BLaER1 treated with 17β-estradiol and CSF1 and Interleukin-3, amounts not matched to agents 10 nM and 100 nM (cell line): ENCODE measurements around the gene PTPRD.
"Not testable (repeated sequence)": the region's sequence is repeated elsewhere in the genome, so short reads cannot be mapped to it uniquely, and the experiment has no call there.

ENCODE experiments used
- H3K27ac ChIP-seq, 11 experiments: shearing (Covaris generic); formaldehyde crosslinking; 2 replicates each; pipeline ENCODE4 v1.8.1; 2022
- H3K27me3 ChIP-seq, 11 experiments: shearing (Covaris generic); formaldehyde crosslinking; 2 replicates each; pipeline ENCODE4 v1.8.1; 2022
- H3K36me3 ChIP-seq, 11 experiments: shearing (Covaris generic); formaldehyde crosslinking; 2 replicates each; pipeline ENCODE4 v1.8.1; 2022
- H3K4me1 ChIP-seq, 10 experiments: shearing (Covaris generic); formaldehyde crosslinking; 2 replicates each; pipeline ENCODE4 v1.8.1; 2022
- H3K4me2 ChIP-seq, 11 experiments: shearing (Covaris generic); formaldehyde crosslinking; 2 replicates each; pipeline ENCODE4 v1.8.1; 2022
- H3K4me3 ChIP-seq, 10 experiments: shearing (Covaris generic); formaldehyde crosslinking; 2 replicates each; pipeline ENCODE4 v1.8.1; 2022
- H3K9ac ChIP-seq, 11 experiments: shearing (Covaris generic); formaldehyde crosslinking; 2 replicates each; pipeline ENCODE4 v1.8.1; 2022
- H3K9me3 ChIP-seq, 11 experiments: shearing (Covaris generic); formaldehyde crosslinking; replicated peaks in 1 of 11; 2 replicates each; pipeline ENCODE4 v1.8.1; 2022
- H4K20me1 ChIP-seq, 11 experiments: shearing (Covaris generic); formaldehyde crosslinking; 2 replicates each; pipeline ENCODE4 v1.8.1; 2022
- Cebpa-rat ChIP-seq, 11 experiments: shearing (Covaris generic); IDR thresholded peaks; 2 replicates each; pipeline ENCODE4 v1.8.1; 2022

PTPRD gene

GRCh38 chr9:9961934-9962333 lies 650.9 kb downstream of the PTPRD start:
- no peak overlapping the region for H3K4me3 ChIP-seq
- no peaks in the 10 kb centered on the region for H3K9me3 ChIP-seq
- no peak for TF ChIP-seq Cebpa-rat (IDR thresholded peaks at IDR 0.05)
- no peak overlapping the region for H3K9ac ChIP-seq
- no peak overlapping the region for H3K4me2 ChIP-seq
- no peaks in the 10 kb centered on the region for H3K36me3 ChIP-seq
- no peak overlapping the region for H3K27ac ChIP-seq
- no peaks in the 10 kb centered on the region for H3K27me3 ChIP-seq
- no peaks in the 10 kb centered on the region for H4K20me1 ChIP-seq
- no peaks in the 10 kb centered on the region for H3K4me1 ChIP-seq

DNA sequence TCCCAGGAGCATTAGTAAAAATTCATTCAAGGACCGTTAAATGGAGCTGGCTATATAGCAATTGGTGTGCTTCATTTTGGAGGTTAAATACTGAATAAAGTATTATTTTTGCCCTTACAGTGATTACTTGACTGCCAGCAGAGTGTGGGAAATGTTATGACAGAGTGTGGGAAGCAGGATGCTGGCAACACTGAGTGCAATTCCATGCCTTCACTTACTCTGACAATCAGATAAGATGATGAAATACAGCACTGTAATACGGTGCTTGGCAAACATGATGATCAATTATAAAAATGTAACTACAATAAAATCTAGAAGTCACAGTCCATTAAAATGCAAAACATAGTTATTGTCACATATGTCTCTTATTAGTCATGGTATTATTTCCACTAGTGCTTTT lies 651.3 kb downstream of the PTPRD start:
- Histone ChIP-seq H3K9ac (no peak overlapping the region), H3K27me3 (no peaks in the 10 kb centered on the region), H3K4me3 (no peak overlapping the region), H3K9me3 (no peaks in the 10 kb centered on the region), H3K36me3 (no peaks in the 10 kb centered on the region), H3K27ac (no peak overlapping the region; a peak in 1 of 22 replicates), H3K4me1 (no peaks in the 10 kb centered on the region), H3K4me2 (no peak overlapping the region), H4K20me1 (no peaks in the 10 kb centered on the region)
- TF ChIP-seq Cebpa-rat (IDR thresholded peaks at IDR 0.05) = no peak

GRCh38 chr9:9951556-9952160 lies 661.1 kb downstream of the PTPRD start:
- Histone ChIP-seq H4K20me1 (no peaks in the 10 kb centered on the region), H3K27ac (no peak overlapping the region), H3K27me3 (no peaks in the 10 kb centered on the region), H3K9ac (no peak overlapping the region), H3K4me2 (no peak overlapping the region), H3K4me1 (no peaks in the 10 kb centered on the region), H3K4me3 (no peak overlapping the region), H3K9me3 (no peaks in the 10 kb centered on the region), H3K36me3 (no peaks in the 10 kb centered on the region)
- TF ChIP-seq Cebpa-rat (IDR thresholded peaks at IDR 0.05) = no peak

DNA sequence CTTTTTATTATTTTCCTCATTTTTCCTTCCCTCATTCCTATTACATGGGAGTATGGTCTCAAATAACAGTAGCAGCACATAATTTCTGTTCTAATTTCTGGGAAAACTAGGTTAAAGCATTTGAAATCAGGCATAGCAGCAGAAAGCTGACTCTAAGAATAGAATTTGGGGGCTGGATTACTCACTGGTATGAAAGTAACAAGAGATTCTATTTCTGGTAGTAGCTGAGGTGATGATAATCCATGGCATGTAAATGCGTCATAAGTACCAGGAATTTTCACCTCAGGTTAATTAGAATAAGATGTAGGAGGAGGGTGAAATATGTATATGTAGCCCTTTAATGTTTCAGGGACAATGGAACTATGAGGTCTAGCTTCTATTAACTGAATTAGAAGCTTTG lies 662.0 kb downstream of the PTPRD start:
- no peaks in the 10 kb centered on the region for H3K36me3 ChIP-seq
- no peak overlapping the region for H3K9ac ChIP-seq
- TF ChIP-seq Cebpa-rat (IDR thresholded peaks at IDR 0.05) = no peak
- H3K9me3 ChIP-seq = no peaks in the 10 kb centered on the region
- H3K4me2 ChIP-seq = no peak overlapping the region
- H3K4me3 ChIP-seq = no peak overlapping the region
- H3K27me3 ChIP-seq = no peaks in the 10 kb centered on the region
- no peak overlapping the region for H3K27ac ChIP-seq
- H3K4me1 ChIP-seq = no peaks in the 10 kb centered on the region
- no peaks in the 10 kb centered on the region for H4K20me1 ChIP-seq

- H3K4me1 ChIP-seq = no peaks in the 10 kb centered on the region
- no peak for TF ChIP-seq Cebpa-rat (IDR thresholded peaks at IDR 0.05)
- H3K36me3 ChIP-seq = no peaks in the 10 kb centered on the region
- H3K27ac ChIP-seq = no peak overlapping the region
- H3K9me3 ChIP-seq = no peaks in the 10 kb centered on the region
- no peak overlapping the region for H3K4me3 ChIP-seq
- no peaks in the 10 kb centered on the region for H4K20me1 ChIP-seq
- H3K9ac ChIP-seq = no peak overlapping the region
- H3K4me2 ChIP-seq = no peak overlapping the region
- H3K27me3 ChIP-seq = no peaks in the 10 kb centered on the region
These were observed 662.8 kb downstream of the PTPRD start for GRCh38 chr9:9949978-9950377.

- H3K27ac ChIP-seq = no peak overlapping the region
- no peak overlapping the region for H3K4me2 ChIP-seq
- no peak for TF ChIP-seq Cebpa-rat (IDR thresholded peaks at IDR 0.05)
- no peaks in the 10 kb centered on the region for H4K20me1 ChIP-seq
- H3K4me3 ChIP-seq = no peak overlapping the region
- H3K9me3 ChIP-seq = no peaks in the 10 kb centered on the region
- no peak overlapping the region for H3K9ac ChIP-seq
- no peaks in the 10 kb centered on the region for H3K4me1 ChIP-seq
- H3K36me3 ChIP-seq = no peaks in the 10 kb centered on the region
- H3K27me3 ChIP-seq = no peaks in the 10 kb centered on the region
These were observed 663.4 kb downstream of the PTPRD start for GRCh38 chr9:9949368-9949767.

GRCh38 chr9:9945966-9946365 lies 666.8 kb downstream of the PTPRD start:
- no peaks in the 10 kb centered on the region for H4K20me1 ChIP-seq
- H3K4me2 ChIP-seq = no peak overlapping the region
- H3K36me3 ChIP-seq = no peaks in the 10 kb centered on the region
- H3K27ac ChIP-seq = no peak overlapping the region
- peaks cover 0 to 8% (median 0%) of the 10 kb centered on the region in 10 experiments; a peak in 5 of 20 replicates for H3K4me1 ChIP-seq
- no peak for TF ChIP-seq Cebpa-rat (IDR thresholded peaks at IDR 0.05)
- no peak overlapping the region for H3K4me3 ChIP-seq
- H3K27me3 ChIP-seq = no peaks in the 10 kb centered on the region
- no peak overlapping the region for H3K9ac ChIP-seq
- no peaks in the 10 kb centered on the region for H3K9me3 ChIP-seq

DNA sequence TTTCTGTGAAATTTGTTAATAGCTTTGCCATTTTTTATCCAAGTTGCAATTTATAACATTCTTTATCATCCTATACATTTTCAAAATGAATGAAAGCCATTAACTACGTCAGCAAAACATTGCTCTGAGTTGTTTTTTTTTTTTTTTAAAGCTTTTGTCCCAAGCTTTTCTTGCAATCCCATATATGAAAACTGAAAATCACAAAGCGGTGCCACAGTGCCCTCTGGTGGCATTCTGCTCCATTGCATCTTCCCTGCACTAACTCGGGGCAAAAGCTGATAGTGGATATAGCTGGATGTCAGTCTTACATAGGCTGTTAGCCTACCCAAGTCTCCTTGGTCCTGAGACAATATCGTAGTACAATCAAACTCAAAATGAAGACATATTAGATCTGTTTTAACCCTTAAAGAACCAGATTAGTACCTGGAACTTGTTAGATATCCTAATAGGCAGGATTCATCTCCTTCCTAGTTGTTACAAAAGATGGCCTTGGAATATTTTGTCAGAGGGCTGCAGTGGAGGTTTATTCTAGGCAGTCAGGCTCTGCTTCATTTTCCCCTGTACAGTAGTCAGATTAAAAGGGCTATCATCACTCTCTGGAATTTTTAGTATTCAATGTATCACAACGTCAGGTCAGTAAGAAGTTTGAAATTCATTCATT lies 669.9 kb downstream of the PTPRD start:
- Histone ChIP-seq H3K36me3 (no peaks in the 10 kb centered on the region), H3K4me2 (no peak overlapping the region), H4K20me1 (no peaks in the 10 kb centered on the region), H3K4me3 (no peak overlapping the region), H3K4me1 (peaks cover 0 to 8% (median 0%) of the 10 kb centered on the region in 10 experiments; a peak in 5 of 20 replicates), H3K27me3 (no peaks in the 10 kb centered on the region), H3K9ac (no peak overlapping the region), H3K27ac (no peak overlapping the region), H3K9me3 (no peaks in the 10 kb centered on the region)
- TF ChIP-seq Cebpa-rat (IDR thresholded peaks at IDR 0.05) = no peak

DNA sequence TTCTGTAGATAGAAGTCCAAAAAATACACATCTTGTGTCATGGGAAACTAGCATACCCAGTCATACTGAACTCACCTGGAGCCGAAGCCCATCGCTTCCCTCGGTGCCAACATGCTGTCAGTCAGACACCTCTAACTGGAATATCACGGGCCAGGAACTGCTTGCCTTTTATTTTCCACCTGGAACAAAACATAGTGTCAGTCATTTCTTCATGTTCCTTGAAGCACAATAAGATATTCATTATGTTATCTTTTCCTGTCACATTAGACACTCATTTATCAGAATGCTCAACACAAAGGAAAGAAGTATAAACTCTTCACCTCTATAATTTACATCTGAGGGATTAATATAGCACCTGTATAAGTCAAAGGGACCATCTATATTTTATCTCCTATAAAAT lies 674.4 kb downstream of the PTPRD start:
- Histone ChIP-seq H3K9me3 (no peaks in the 10 kb centered on the region), H3K4me2 (no peak overlapping the region), H4K20me1 (no peaks in the 10 kb centered on the region), H3K4me3 (no peak overlapping the region), H3K4me1 (peaks cover 0 to 8% (median 0%) of the 10 kb centered on the region in 10 experiments; a peak in 5 of 20 replicates), H3K36me3 (no peaks in the 10 kb centered on the region), H3K27me3 (no peaks in the 10 kb centered on the region), H3K27ac (no peak overlapping the region), H3K9ac (no peak overlapping the region)
- TF ChIP-seq Cebpa-rat (IDR thresholded peaks at IDR 0.05) = no peak

GRCh38 chr9:9931464-9931863 lies 681.3 kb downstream of the PTPRD start:
- not testable (repeated sequence) for H3K4me1 ChIP-seq, H3K27me3 ChIP-seq, H3K27ac ChIP-seq, H3K9me3 ChIP-seq, H3K4me3 ChIP-seq, H3K4me2 ChIP-seq, H3K9ac ChIP-seq, H4K20me1 ChIP-seq, H3K36me3 ChIP-seq
